Activated naive CD4-positive, alpha-beta T cell treated with anti-CD3 and anti-CD28 coated beads, Interleukin-2, amount 50 U/mL, for 16 hours (primary cell): ENCODE measurements around the gene MEIS1.

Experiments
- DNase-seq: peaks from one replicate; pipeline ENCODE4 v3.0.0-alpha.2; 2020

The MEIS1 gene

DNA sequence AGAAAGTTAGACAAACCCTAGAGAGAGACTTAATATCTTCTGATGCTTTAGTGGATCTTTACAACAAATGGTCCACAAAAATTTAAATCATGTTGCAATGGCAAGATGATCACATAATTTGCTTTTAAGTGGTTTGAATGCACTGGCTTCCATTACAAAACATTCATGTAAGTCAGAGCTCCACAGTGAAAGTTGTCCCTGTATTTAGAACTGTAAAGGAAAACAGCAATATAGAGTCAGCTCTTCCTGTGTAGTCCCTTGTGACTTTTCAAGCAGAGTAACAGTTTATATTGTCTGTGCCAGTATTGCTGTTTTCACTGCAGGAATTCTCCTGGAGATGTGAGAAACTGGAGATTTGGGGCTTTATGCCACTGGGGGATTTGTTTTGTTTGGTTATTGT lies 77.7 kb downstream of the MEIS1 start:
- DNase-seq, result no peak

DNA sequence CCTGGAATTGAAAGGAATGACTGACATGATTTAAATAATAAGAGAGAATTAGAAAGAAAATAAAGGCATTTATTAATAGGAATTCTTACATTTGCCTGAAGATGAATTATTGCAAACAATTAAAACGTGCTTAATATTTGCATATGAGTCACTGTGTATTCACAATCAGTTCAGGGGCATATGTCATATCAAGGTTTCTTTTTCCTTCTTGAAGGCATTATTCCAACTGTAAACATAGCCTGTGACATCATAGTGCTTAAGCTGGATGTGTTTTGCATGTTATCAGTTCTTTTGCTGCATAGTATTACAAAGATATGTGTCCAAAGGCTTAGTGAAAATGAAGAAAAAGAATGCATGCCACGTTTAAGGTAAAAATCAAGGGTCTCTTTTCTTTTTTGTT lies 80.8 kb downstream of the MEIS1 start:
- no peak for DNase-seq

DNA sequence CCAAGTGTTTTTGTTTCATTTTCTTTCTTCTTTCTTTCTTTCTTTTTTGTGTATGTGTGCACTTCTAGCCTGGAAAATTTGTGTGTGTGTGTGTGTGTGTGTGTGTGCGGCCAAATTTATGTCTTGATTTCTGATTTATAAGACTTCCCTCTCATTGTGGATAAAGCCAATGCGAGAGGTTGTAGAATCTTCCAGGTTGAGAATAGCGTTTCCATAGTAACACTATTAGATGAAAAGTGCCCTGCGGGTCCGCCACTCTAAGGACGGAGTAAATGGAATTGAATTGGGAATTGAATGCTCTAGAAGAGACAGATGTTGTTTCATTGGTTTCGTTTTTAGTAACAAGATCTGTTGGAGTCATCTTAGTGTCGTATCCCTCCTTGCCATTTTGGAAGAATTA lies 81.6 kb downstream of the MEIS1 start:
- DNase-seq, result no peak

DNA sequence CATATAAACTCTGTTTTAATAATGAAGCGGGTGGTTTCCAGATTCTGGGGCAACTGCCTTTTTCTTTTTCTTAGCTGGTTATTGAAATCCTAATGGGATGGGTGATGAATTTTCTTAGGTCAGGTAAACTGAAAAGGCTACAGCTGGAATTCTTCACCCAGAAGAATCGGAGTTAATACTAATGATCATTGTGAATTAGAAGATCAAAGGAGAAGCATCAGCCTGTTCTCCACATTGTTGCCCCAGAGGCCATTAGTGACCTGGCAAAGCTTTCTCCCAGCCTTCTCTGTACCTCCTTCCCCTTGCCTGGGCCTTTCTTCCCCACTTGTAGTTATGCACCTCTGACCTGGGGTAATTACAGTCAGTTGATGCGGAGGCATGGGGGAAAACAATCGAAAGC lies 82.8 kb downstream of the MEIS1 start:
- no peak for DNase-seq

DNA sequence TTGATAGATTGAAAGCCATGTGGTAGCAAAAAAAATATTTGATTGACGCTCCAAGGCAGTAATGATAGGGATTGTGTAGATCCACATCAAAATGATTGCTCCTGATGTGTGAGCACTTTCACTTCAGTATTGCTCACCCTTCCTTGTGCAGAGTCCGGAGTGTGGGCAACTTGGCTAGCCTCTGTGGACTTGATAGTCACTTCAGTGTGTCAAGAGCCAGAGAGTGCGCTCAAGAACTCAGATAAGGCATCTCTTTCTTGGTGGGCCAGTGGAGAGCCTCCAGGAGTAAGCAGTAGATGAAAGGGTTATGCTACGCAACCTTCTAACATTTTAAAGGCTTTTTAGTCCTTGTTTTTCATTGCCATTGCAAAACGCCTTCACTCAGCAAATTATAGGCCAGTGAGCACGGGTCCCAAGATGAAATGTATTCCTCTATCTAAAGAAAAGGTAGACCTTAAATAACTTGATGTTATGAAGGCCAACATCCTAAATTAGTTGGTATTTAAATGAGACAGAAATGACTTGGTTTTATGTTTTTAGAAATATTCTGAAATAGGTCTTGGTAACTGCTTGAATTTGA lies 84.4 kb downstream of the MEIS1 start:
- DNase-seq, result no peak

DNA sequence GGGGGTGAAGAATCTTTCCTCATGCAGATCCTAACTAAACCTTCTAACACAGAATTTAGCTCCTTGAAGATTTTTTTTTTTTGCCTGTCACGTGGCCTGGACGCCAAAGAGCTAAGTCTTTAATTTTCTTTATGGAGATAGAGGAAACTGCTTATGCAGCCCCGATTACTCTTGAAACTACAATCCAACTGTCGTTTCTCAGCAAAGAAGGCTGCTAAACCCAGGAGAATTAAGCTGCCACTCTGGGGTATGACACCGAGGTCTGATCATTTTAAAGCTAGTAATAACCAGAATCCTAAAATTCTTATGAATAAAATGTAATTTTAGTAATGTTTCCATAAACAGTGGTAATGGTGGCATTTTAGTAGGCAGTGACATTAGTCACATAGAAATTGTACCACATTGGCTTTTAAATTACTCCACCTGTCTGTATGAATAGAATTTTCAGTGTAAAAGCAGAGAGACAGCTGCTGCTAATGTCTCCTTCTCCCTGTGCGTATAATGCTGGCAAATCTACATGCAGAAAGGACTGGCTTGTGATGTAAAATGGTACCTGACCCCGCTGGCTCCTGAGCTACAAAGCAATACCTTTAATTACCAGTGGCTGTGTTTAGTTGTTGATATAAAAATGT lies 86.5 kb downstream of the MEIS1 start:
- DNase-seq, result no peak

DNA sequence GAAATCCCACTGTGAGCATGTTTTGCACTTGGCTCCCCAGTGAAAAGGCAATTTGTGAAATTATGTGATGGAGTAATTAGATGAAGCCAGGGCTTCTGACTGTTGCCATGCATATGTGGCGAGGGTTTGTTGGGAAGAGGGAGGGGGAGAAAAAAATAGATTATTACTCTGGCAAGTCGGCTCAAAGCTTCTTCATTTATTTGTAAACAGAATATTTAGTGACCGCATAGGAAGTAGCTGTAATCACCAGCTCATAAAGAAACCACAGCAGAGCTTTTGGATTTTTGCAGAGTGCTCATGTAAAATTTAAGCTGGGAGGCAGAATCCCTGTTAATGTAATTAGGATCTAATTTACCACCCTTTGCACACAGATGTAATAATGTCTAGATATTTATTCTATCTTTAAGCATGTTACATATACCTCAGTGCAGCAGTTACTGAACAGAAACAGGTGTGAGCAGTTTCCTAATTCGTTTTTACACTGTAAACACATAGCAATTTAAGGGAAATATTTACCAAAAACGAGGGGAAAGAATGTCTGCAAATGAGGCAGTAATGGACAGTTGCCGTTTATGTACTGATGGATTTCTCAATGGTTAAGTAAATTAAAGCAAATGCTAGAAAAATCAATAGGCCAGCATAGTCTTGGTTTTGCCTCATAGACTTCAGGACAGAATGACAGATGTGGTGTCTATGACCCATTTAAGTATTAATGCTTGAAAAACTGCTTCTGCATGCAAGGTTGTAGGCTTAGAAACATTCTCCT lies 87.9 kb downstream of the MEIS1 start:
- DNase-seq, result no peak

DNA sequence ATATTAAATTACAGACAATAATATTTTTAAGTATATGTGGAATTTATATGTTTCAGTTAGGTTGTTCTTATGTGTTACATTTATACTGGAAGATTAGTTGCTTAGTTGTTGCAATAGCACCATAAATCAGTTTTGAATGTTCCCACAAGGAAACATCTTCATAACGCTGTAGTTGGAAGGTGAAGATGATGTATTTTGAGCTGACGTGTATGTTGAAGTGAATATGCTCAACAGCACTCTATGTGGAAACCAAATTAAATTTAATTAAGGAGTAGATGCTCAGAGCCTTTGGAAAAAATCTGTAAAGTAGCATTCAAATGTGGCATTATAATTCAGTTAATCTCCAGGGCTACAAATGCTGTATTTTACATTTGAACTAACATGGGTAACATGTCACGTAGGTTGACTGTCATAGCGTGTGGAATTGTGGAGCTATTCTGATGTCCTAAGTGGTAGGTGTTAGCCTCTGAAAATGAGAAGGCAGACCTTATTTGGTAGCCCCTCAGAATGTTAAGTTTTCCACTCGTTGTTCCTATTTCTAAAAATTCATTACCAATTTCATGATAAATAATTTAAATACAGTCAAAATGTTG lies 88.5 kb downstream of the MEIS1 start:
- no peak for DNase-seq

DNA sequence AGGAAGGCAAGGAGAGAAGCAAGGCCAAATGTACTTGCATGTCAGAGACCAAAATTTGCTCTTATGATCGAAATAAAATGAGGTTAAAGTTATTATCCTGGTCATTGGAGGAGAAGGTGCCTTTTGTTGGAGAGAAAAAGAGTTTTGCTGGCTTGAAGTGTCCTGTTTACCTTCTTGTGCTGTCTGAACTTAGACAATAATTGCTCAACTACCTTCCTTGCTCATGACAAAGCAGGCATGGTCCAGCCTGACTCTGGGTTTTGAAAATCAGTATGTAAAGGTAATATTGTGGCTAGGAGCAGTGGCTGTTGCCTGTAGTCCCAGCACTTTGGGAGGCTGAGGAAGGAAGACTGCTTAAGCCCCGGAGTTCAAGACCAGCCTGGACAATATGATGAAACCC lies 89.1 kb downstream of the MEIS1 start:
- no peak for DNase-seq

DNA sequence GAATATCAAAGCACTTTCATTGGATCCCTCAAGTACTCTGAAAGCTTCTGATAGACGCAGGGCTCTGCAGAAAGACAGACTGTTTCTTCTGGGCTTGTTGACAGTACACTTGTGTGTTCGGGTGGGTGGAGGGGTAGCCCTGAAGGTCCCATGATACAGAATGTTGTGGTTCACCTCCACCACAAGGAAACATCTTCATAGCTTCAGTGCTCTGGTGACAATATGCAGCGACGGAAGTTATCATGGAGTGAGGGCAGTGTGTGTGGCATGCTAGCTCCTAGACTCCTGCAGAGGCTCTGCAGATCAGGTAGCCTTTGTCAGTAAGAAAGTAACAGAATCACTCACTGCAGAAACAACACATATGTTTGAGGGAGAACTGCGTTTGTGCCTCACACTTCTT lies 90.7 kb downstream of the MEIS1 start:
- DNase-seq, result no peak

DNA sequence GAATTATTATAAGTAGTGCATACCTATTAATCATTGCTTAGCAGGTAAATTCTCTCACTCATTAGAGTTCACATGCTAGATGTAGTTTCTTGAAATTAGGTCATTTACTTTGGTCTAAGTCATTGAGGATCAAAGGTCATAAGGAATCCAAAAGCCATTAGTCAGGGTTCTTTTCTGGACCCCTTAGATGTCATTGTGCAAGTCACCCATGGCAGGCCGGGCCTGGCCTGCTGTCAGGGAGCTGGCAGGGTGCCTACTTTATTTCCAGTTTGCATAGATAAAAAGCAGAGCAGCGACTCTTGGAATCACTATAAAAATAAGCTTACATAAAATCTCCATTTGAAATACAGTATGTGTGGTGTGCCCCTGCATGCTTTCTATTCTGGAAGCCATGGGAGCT lies 91.3 kb downstream of the MEIS1 start:
- no peak for DNase-seq

DNA sequence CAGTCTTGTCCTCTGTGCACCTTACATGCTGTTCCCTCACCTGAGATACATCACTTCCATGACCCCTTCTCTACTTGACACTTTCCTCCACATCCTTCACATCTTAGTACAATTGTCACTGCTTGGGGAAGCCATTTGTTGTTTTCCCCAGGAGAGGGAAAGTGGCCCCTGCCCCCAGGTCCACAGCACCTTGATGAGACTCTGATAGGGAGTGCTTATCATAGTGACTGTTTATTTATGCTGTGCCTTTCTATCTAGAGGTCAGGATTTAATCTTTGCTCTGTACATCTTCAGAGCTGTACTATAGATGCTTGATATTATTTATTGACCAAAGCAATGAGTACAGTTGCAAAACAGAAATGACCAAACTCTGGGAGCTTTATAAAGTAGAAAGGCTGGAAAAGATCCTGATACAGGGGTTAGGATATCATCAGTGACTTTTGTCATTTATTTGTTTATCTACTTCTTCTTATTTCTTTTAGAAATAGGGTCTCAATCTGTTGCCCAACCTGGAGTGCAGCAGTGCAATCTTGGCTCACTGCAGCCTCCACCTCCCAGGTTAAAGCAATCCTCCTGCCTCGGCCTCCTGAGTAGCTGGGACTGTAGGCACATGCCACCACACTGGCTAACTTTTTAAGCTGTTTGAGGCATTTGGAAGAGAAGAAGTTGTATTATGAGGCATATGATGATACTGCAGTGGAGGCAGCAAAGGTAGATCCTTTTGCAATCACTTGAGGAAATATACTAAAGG lies 94.2 kb downstream of the MEIS1 start:
- no peak for DNase-seq

DNA sequence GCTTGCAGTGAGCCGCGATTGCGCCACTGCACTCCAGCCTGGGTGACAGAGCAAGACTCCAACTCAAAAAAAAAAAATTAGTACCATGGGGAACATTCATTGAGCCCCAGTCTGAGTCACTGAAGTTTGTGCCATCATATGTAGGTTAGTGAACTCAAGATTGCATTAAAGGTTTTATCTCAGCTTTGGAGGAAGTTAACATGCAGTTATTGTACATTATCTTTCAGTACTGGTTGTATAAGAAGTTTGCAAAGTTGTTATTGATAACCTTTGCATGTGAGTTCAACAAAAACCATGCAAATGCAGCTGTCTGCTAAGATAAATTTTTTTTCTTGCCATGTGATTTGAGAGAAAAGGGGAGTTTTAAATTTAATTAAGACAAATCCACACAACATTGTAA lies 95.7 kb downstream of the MEIS1 start:
- no peak for DNase-seq

DNA sequence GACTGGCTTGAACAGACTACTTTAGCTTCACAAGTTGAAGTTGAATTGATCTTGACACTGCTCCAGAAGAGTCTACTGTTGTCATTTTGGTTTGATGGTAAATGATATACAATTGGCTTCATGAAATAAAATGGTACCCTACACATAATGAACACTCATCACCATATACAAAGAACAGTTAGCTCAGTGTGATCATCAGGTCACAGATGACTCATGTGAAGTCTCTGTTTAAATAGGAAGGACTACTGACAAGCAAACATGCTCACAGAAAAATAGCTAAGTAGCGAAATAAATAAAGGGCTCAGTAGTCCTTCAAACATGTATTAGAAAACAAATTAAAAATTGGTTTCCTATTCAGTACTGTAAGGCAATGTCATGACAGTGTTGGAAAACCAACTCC lies 96.2 kb downstream of the MEIS1 start:
- DNase-seq, result no peak

DNA sequence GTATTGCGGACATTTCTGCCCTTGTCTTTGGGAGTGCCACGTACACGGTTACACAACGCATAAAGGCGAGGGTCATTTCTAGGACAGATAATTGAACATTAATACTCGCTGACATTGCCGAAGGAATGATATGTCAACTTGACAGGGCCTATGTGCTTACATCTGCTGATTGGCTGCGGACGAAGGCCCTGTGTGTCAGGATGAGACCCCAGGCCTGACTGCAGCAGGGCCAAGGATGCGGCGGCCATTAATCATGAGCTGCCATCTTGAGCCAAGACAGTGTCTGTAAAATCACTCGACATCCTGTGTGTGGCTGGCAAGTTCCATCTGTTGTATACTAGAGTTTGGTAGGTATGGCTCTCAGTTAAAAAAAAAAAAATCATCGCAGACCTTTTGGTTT lies 96.6 kb downstream of the MEIS1 start:
- DNase-seq, result no peak

DNA sequence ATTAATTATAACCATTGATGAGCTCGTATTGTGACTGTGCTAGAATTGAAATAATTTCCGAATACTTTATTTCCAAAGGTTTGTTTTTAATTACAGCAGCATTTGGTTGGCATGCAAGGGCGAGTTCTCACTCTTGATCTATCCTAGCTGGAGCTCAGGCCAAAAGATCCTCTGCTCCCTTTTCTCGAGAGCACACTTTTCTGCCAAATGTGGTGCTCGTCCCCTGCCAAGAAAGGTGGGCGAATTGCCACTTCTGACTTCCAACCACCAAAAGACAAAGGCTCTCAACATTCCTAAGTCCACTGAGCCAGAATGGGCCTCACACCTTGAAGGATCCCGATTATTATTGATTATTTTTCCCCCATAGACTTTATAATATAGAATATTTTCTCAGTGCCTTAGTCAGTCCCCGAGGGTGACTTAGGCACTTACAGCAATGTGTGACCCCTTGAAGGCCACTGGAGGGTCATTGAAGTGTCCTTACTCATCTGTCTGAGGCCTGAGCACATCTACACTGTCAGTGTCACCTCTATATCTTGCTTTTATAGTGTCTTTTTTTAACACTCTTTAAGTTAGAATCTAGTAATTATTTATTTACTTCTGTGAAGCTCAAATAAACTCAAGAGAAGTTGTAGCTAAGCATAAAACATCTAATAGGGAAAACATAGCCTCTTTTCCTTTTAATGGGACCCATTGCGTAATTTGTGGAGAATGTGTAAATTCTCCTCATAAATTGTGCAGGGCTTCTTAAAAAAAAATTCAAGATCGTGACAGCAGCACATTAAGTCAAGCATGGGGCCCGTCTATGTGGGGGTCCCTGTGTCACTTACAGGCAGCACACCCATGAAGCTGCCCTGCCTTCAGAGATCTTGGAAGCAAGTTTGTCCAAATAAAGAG lies 98.3 kb downstream of the MEIS1 start:
- DNase-seq, result no peak

DNA sequence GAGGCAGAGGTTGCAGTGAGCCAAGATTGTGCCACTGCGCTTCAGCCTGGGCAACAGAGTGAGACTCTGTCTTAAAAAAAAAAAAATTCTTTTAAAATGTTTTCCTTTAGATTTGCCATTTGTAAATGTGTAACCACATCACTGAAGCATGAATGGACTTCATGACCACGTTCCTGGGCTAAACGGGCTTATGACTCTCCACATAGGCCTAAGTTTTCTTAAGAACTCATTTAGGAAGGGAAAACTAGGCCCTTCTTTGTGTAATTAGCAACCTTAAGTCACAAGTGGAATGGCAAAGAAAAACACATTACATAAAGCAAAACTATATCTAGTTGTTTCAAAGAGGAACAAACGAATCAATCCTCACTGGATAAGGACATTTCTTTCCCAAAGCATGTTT lies 99.5 kb downstream of the MEIS1 start:
- no peak for DNase-seq

DNA sequence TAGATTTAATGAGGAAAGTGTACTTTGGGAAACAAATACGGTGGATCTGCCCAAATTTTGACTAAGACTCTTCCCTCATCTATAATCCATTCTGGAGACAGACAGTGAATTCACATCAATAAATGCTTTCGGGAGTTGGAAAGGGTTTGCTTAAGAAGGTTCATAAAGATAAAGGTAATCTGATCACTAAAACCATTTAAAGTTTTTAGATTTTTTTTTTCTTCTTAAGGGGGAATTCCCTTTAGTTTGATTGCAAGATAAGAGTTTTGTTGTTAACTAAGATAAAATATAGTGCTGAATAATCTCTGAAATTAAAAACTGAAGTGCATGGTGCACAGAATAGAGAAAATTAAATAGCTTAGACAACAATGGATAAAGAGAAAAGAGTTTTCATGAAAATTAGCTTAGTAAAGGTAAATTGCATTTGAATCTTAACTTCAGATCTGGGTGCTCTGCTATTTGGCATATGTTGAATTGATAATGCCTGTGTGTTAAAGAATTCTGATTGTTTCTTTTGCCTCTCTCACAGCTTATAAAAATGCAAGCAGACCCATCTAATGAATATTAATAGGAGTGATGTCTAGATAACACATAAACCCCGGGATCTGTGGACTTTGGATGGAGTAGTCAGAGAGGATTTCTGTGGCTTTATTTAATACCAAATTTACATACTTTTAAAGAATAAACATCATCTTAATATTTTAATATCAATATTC lies 100.8 kb downstream of the MEIS1 start:
- no peak for DNase-seq

DNA sequence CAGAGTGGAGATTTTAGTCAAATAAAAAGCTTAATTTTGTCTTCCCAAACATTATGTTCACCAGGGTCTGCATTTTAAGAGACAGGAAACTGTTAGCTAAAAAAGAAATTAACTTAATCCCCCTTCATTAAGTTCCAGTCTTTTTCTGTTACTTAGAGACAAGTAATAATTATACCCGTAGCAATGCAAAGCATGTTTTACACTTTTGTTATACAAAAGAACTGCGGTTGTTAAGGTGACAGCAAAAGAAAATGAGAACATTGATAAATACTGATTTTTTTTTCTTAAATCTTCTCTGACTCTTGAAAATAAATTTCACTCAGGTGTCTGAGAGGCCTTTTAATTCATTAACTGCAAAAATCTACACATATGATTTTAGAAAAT lies 101.4 kb downstream of the MEIS1 start:
- no peak for DNase-seq

DNA sequence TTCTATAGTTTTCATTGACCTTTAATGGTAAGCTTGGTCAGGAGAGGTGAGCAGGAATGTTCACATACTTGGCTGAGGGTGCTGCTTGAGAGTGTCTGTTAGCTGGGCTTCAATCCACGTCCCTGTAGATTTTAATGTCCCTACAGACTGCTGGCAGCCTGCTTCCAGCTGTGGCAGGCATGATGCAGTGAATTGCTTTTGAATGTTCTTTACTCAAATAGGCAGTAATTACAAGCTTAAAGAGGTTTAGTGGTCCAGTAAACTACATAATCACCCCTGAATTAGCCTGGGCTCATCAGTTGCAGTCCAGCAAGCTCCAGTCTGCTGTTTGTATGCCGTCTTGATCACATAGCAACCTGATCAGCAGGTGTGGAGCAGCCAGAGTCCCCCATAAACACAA lies 102.1 kb downstream of the MEIS1 start:
- no peak for DNase-seq

DNA sequence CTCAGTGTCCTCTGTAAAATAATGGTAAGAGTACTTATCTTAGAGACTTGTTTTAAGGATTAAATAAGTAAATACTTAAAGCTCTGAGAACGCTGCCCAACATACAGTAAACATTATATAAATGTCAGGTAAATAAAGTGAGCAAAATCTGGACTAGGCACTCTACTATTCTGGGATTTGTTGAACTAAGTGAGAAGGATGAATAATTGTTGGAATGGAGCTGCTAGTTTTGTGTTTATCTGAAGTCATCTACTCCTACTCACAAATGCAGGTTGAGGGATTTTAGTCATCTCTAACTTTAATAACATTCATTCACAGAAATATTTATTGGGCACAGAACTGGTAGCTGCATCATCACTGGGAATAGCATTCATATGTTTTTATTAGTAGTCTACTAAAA lies 103.4 kb downstream of the MEIS1 start:
- DNase-seq, result no peak

DNA sequence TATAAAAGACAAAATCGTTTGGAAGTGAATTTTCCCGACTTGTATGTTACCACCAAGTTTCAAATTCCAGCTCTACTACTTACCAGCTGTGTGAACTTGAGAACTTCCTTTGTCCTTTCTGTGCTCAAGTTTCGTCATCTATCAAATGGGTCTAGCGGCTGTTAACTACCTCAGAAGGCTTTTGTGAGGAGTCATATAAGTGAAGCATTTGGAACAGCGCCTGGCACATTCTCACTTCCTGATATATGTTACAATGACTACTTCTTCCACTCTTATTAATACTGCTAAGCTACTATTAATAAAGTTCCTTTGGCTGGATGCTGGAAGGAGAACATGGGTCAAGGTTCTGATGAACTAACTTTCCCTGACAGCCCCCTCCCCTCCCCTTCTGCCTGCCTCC lies 104.5 kb downstream of the MEIS1 start:
- DNase-seq, result no peak
